Kidney tubule cell (primary cell): Measurements from ENCODE around the gene ANP32A.

Experiments
- DNase-seq: peaks from one replicate; pipeline ENCODE4 v3.0.0-alpha.2; 2018; ENCODE audit warnings: low spot score

ANP32A gene

DNA sequence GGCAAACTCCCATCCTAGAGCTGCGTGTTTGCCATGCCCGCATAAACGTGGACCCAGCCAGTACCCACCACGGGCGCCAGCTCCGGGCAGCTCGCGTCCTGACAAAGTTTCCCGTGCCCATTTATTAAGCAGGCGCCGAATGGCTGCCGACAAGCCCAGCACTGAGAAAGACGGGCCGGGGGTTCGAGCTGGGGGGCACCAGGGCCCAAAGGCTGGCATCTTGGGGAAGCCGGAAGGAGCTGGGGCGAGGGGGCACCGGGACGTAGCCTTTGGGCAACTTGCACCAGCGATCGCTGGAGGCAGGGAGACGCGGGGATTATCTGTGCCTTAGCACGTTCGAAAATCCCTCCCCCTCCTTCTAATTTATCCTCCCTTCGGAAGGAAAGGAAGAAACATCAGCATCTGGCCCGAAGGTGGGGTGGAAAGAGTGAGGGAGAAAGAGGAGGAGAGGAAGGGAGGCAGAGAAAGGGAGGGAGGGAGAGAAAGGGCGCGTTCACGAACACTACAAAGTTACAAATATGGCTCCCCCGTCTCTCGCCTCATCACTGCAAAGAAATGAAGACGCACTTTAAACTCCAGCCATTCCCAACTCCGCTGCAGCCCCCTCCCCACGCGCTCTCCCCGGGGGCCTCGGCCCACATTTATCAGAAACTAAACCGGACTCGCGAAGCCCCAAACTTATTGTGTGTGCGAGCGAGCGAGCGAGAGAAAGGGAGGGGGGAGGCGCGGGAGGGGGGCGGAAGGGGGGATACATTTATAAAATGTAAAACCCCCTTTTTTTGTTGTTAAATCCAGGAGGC, 1.0 kb downstream of the ANP32A start:
- peak; percentile 56 for DNase-seq

GRCh38 chr15:68818769-68819494, 1.8 kb downstream of the ANP32A start:
- peak; percentile 46 for DNase-seq

- DNase-seq, result peak; percentile 76
Measured at GRCh38 chr15:68818066-68818768, 2.5 kb downstream of the ANP32A start.

DNA sequence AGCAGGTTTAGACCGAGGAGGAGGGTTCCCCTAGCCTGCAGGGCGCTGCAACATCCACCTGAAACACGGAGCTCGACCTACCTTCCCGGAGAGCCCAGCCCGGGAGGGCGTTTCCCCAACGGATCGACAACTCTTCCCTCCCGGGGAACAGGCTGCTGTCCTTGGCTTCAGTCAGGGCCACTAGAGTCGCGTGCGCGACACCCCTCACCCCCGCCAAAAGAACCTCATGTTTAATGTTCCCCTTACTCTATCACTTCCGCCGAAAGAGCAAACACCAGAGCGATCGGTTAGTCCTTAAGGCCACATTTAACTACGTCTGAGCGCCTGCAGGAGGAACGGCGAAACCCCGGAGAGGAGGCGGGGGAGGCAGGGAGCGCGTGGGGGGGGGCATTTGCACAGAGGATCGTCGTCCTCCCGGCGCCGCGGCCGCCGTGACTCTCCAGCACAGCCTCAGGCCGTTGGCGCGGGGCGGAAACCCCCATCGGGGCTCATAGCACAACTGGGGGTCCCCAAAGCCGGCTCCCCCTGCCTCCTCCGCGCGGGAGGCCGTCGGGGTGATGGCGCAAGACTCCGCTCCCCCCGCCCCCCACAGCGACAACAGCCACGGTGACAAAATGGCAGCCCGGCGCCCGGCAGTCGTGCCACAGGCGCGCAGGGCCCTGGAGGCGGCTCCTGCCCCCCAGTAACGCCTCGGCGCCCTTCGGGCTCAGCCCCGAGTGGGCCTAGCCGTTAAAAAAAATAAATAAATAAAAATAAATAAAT, 3.2 kb downstream of the ANP32A start:
- peak; percentile 70 for DNase-seq

- peak; percentile 47 for DNase-seq
Measured at GRCh38 chr15:68816795-68817303, 3.8 kb downstream of the ANP32A start.

GRCh38 chr15:68816158-68816557, 4.5 kb downstream of the ANP32A start:
- no peak for DNase-seq

- DNase-seq, result peak; percentile 35
Measured at GRCh38 chr15:68815598-68815997, 5.1 kb downstream of the ANP32A start.

GRCh38 chr15:68814596-68814995, 6.1 kb downstream of the ANP32A start:
- no peak for DNase-seq

- DNase-seq, result no peak
Measured at GRCh38 chr15:68812597-68813431, 7.9 kb downstream of the ANP32A start.

- no peak for DNase-seq
Measured at GRCh38 chr15:68812069-68812468, 8.6 kb downstream of the ANP32A start.

- DNase-seq, result no peak
Measured at GRCh38 chr15:68809517-68809916, 11.2 kb downstream of the ANP32A start.

DNA sequence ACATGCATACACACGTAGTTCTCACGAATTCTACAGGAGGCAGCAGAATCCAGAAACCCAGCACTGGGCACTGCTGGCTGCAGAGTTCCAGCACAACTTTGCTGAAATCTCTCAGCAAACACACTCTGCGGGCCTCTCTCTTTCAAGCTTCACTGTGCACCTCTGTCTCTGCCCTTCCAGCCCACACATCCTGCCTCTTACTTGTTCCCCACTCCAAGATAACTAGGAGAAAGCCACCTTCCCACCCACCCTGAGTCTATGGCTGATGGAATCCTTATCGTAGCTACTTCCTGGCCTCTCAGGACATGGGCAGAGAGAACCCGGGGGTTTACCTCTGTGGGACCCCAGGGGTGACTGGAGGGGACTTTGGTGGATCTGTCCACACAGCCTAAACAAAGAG, 11.9 kb downstream of the ANP32A start:
- no peak for DNase-seq

DNA sequence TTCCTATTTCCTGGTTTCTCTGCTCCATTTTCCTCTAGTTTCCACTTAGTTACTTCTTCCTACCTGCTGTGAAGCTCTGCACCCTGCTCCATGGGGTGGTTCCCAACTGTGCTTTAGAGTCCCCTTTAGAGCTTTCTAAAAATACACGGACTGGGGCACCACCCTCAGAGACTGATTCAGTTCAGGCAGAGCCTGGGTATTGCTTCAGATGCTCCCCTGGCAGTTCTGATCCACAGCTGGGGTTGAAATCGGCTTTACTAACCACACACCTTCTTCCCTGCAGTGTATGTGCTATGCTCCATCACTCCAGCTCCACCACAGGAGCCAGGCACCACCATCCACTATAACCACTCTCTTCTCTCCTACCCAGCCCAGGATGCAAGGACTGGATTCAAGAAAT, 12.6 kb downstream of the ANP32A start:
- DNase-seq, result no peak

DNA sequence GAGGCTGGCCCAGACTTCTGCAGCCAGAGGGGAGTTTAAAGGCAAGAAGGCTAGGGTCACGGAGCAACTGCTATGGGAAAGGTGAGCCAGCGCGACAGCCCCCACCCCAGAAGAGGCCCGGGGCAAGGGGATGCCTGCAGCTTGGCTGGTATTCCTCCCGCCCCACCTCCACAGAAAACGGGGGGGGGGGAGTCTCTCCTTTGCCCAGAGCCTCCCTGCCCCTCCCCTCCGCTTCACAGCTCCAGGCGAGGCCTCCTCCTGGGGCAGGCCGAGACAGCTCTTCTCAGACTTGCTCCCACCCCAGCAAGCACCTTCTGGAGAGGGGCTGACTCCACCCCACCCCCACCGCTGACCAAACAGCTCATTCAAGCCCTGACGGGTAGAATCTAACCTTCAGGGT, 13.4 kb downstream of the ANP32A start:
- DNase-seq, result no peak

DNA sequence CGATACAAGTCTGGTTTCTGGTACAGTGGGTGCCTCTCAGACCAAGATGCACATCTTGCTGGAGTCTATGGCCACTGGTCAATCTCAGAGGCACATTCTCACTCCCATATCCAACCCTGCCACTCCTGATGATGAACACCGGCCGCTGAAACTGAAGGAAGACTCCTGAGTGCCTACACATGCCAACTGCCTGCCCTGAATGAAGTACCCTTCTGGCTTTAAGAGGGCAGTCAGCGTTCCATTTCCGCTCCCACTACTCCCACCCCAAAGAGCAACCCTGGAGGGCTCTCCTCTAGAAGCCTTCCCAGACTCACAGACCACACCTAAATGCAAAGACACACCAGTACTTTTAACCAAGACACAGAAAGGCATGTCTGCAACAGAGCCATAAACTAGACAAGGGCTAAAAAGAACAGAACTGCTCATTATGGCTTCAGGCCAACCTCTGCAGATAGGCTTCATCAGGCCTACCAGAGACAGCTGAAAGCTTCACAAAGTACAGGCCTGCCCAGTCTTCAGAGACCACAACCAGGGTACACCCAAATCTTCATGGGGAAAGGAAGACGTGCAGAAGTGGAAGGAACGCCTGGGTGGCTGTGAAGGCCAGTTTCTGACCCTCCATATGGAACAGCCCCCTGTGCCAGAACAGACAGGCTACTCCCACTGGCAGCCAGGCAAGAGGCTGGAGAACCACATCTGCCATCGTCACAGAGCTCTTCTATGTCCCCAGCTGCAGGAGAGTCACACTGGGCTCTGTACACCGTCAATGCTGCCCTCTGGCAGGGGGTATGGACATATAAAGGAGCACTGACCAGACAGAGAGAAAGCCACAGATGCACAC, 14.3 kb downstream of the ANP32A start:
- no peak for DNase-seq

DNA sequence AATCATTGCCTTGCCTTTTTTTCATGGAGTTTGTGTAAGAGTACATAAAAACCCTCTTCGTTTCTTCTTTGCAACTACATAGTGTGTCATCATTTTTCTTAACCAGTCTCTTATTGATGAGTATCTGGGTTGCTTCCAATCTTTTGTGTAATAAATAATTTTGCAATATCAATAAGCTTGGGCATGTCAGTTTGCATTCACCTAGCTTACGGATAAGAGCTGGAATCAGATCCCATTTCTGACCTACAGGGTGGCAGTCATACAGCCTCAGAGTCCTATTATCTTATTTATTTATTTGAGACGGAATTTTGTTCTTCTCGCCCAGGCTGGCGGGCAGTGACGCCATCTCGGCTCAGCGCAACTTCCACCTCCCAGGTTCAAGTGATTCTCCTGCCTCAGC, 18.3 kb downstream of the ANP32A start:
- no peak for DNase-seq

- DNase-seq, result no peak
Measured at GRCh38 chr15:68801572-68802148, 19.0 kb downstream of the ANP32A start.

- no peak for DNase-seq
Measured at GRCh38 chr15:68800875-68801274, 19.8 kb downstream of the ANP32A start.

GRCh38 chr15:68798346-68799094, 22.2 kb downstream of the ANP32A start:
- DNase-seq, result no peak
